ENCODE results near the gene ARMC2.

DNA sequence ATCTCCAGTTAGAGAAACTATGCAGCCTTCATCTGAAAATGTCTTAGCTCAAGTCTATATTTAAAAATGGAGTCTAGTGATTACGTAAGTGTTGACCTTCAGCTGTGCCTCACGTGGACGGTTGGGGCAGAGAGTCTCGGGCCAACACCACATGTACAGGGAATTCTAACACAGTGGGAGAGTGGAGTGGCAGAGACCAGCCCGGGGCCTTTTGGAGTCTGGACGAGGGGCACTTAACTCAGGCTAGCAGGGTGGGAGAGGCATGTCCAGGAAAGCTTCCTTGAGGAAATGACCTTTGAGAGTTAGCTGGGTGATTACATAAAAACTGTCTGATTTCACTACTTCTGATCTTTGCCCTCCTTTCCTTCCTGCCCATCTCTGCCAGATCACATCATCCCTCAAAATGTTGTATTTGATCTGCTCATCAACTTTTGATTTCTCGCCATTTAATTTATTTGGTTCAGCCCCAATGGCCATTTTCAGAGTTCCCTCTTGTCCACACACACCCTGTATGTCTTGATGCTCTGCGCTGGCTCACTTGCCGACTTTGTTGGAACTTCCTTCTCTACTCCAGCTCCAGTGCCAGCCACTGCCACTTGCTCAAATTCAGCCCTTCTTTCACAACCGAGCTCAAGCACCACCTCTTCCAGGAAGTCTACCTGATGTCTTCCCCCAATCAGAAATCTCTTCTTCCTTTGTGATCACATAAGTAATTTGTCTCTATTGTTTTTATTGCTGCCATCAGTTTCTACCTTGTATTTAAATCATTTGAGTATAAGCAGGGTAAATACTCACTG lies 2.6 kb downstream of the ARMC2 start:
- TF ChIP-seq, protein P1, sequence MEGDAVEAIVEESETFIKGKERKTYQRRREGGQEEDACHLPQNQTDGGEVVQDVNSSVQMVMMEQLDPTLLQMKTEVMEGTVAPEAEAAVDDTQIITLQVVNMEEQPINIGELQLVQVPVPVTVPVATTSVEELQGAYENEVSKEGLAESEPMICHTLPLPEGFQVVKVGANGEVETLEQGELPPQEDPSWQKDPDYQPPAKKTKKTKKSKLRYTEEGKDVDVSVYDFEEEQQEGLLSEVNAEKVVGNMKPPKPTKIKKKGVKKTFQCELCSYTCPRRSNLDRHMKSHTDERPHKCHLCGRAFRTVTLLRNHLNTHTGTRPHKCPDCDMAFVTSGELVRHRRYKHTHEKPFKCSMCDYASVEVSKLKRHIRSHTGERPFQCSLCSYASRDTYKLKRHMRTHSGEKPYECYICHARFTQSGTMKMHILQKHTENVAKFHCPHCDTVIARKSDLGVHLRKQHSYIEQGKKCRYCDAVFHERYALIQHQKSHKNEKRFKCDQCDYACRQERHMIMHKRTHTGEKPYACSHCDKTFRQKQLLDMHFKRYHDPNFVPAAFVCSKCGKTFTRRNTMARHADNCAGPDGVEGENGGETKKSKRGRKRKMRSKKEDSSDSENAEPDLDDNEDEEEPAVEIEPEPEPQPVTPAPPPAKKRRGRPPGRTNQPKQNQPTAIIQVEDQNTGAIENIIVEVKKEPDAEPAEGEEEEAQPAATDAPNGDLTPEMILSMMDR (IDR thresholded peaks at IDR 0.05) = no peak
- no peak for TF ChIP-seq POLR2A (IDR thresholded peaks at IDR 0.05)
- TF ChIP-seq POLR2AphosphoS5 (IDR thresholded peaks at IDR 0.05) = no peak
